ENCODE data around the gene WNT9A. TPM values are rescaled to one million over a fixed set of nuclear protein-coding genes. Genes with fewer than 3 reads are reported as not detected.
A peak's percentile ranks its signal among the peaks of the same experiment; 100 is the strongest.

WNT9A gene
- total and polyA plus RNA-seq, 9 of the 15 experiments (the other 6 are each of a cell fraction or from before 2014, with no cell fraction given), result 0.04 to 0.17 (median 0.10) TPM; not detected in 4

DNA sequence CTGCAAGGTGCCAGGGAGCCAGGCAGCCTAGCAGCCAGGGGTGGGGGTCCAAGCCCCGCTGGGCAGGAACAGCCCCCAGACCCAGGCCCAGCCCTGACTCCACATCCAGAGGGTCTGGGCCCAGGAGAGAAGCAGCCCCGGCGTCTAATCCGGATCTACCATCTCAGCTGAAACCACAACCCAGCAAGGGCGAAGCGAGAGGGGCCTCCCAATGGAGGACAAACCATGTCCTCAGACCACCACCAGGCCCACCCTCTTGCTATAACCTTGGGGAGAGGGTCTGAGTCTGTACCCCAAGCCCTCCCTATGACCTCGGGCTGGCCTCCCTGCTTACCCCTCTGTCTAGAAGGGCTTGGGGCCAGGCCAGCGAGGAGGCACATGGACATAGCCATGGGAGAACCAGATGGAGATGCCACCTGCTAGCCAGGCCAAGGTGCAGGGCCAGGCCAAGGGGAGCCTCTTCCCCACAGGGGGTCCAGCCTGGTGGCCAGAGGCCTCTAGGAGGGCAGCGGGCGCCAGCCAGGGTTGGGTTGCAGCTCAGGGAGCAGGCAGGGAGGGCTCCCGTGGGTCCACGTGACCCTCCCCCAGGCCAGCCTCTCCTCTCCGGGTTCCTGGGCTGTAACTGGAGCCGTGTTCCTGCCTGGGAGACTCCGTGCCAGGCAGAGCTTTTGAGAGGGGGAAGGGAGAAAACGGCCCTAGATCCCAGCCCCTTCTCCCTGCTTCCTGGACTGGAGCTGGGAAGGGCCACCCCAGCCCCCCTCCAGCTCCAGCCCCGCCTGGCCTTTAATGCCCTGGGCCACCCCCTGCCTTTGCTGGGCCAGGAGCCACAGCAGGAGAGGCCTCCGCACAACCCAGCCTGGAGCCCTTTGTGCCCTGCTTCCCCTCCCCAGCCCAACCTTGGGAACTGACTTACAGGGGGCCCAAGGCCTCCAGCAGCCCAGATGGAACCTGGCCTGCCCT, 2.5 kb downstream of the WNT9A start:
- TF ChIP-seq RBM39 (optimal IDR thresholded peaks at IDR 0.05; ENCODE audit: low read depth, low read length), result no peak
- TF ChIP-seq, protein P1, sequence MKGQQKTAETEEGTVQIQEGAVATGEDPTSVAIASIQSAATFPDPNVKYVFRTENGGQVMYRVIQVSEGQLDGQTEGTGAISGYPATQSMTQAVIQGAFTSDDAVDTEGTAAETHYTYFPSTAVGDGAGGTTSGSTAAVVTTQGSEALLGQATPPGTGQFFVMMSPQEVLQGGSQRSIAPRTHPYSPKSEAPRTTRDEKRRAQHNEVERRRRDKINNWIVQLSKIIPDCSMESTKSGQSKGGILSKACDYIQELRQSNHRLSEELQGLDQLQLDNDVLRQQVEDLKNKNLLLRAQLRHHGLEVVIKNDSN (CRISPR knock-in tag; IDR thresholded peaks at IDR 0.05), result peak; percentile 51; the same call in 1 of the 2 replicates
- TF ChIP-seq, protein P2, sequence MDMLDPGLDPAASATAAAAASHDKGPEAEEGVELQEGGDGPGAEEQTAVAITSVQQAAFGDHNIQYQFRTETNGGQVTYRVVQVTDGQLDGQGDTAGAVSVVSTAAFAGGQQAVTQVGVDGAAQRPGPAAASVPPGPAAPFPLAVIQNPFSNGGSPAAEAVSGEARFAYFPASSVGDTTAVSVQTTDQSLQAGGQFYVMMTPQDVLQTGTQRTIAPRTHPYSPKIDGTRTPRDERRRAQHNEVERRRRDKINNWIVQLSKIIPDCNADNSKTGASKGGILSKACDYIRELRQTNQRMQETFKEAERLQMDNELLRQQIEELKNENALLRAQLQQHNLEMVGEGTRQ (CRISPR knock-in tag; IDR thresholded peaks at IDR 0.05), result peak; percentile 29
- peaks cover 2 to 59% of the 10 kb centered on the region in 2 experiments; a peak in 4 of 5 replicates for H3K4me1 ChIP-seq (replicated peaks in 1 of 2; ENCODE audit: control insufficient read depth in 2 of 2, insufficient read depth in 2 of 2, low read length in 2 of 2)
- CTCF ChIA-PET (ENCODE audit: low intra/inter-chr PET ratio), result interaction anchor here (2.8 to 2.9 kb wide), 2 partner anchors 183 to 464 kb away, joined by 21 to 25 read pairs; no protein-coding TSS in a partner anchor
- H3K9ac ChIP-seq (ENCODE audit: insufficient read depth in 1 of 2, low read depth in 2 of 2, low read length in 2 of 2), result no peak overlapping the region
- H3K4me2 ChIP-seq (ENCODE audit: insufficient read depth, low read length), result no peak overlapping the region
- H3K9me1 ChIP-seq (ENCODE audit: control insufficient read depth, insufficient read depth, low read length), result no peaks in the 10 kb centered on the region
- intact Hi-C loops (cut with micrococcal nuclease), result loop anchor here (10.0 kb wide), 1 partner anchor 490 kb away; no protein-coding TSS in a partner anchor
- no peak overlapping the region for H3K4me3 ChIP-seq
- peaks cover 20 to 86% of the 10 kb centered on the region in 2 experiments for H3K27me3 ChIP-seq (ENCODE audit: control insufficient read depth in 2 of 2, insufficient read depth in 2 of 2, low read length in 2 of 2)
- H3K79me2 ChIP-seq (ENCODE audit: control insufficient read depth, insufficient read depth, low read length), result no peaks in the 10 kb centered on the region
- H2AFZ ChIP-seq (ENCODE audit: low read depth, low read length), result no peak overlapping the region
- no peak for FAIRE-seq
- no peaks in the 10 kb centered on the region for H3K9me3 ChIP-seq (replicated peaks; ENCODE audit: control insufficient read depth, insufficient read depth, low read depth, low read length)
- ATAC-seq, result no peak
- POLR2A ChIA-PET, result interaction anchor here (0.5 to 0.7 kb wide), 4 partner anchors 13 to 1378 kb away, joined by 3 to 4 read pairs (median 3); no protein-coding TSS in a partner anchor
- no TSS peak for BruUV-seq (replicated peaks)
- 12% methylated on average over 12 of the region's 18 CpGs for WGBS (ENCODE audit: insufficient coverage, low coverage, missing lambda C conversion rate)
- in situ Hi-C loops (cut with MboI), result no loop called here
- H3K27ac ChIP-seq (ENCODE audit: extremely low read depth, low read depth, low read length), result no peak overlapping the region
- H3K36me3 ChIP-seq (ENCODE audit: control insufficient read depth, insufficient read depth, low read length), result no peaks in the 10 kb centered on the region
- no peak for DNase-seq (ENCODE audit: extremely low read depth in 1 of 4, low spot score in 3 of 4)
- peaks cover 16% of the 10 kb centered on the region for H4K20me1 ChIP-seq (replicated peaks; ENCODE audit: control insufficient read depth, insufficient read depth, low read length)
